Measurements from ENCODE around the gene DRAXIN.

DNA sequence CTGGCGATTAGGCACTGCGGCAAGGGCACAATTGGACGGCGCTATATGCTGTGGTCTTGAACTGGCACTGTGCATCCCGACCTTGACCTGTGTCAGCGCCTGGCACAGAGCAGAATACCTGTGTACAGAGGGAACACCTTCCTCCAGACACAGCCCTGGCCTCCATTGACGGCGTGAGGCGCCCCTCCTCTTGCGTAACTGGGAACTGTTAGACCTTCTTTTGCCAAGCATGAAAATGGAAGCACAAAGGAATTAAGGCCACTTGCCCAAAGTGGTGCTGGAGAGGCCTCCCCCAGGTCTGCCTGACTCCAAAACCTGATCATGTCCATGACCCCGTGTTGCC lies 37.6 kb downstream of the DRAXIN start:
- TF ChIP-seq POLR2AphosphoS5 (IDR thresholded peaks at IDR 0.05; ENCODE audit: borderline replicate concordance, low read depth, low read length), result no peak
- no peak for TF ChIP-seq EZH2 (IDR thresholded peaks at IDR 0.05)

Data from SK-N-MC (cell line).